GM12878 (cell line): ENCODE measurements around the gene SHROOM2.

ENCODE experiments used
- BCL3 ChIP-seq: IDR thresholded peaks from 2 replicates; pipeline ENCODE4 v1.6.1; 2011; ENCODE audit warnings: borderline replicate concordance, low read depth, mild to moderate bottlenecking, moderate library complexity, low read length; ENCODE audit not compliant: insufficient read depth, poor library complexity, severe bottlenecking
- CREB1 ChIP-seq: IDR thresholded peaks from 2 replicates; pipeline ENCODE4 v1.6.1; 2012; ENCODE audit warnings: low read depth, mild to moderate bottlenecking, inconsistent platforms
- CREM ChIP-seq: IDR thresholded peaks from 2 replicates; pipeline ENCODE4 v1.6.1; 2014; ENCODE audit warnings: antibody characterized with exemption, low read depth
- CTCF ChIP-seq, 3 experiments: IDR thresholded peaks in 2 of 3; conservative IDR thresholded peaks in 1 of 3; 2 replicates each; pipeline ENCODE4 v1.5.1; 2011; ENCODE audit warnings: low read depth in 3 of 3, low read length in 3 of 3, mild to moderate bottlenecking in 3 of 3, control low read depth in 2 of 3, moderate library complexity in 2 of 3, inconsistent platforms in 1 of 3, mixed read lengths in 1 of 3; ENCODE audit not compliant: control insufficient read depth in 2 of 3, insufficient read depth in 1 of 3; ENCODE audit errors: extremely low read depth in 1 of 3
- POLR2A ChIP-seq: IDR thresholded peaks from 2 replicates; pipeline ENCODE4 v1.6.1; 2011; ENCODE audit warnings: low read depth, mild to moderate bottlenecking, low read length
- RAD21 ChIP-seq: IDR thresholded peaks from 2 replicates; pipeline ENCODE4 v1.6.1; 2011; ENCODE audit warnings: mild to moderate bottlenecking, low read depth, low read length, moderate library complexity; ENCODE audit not compliant: insufficient read depth
- SMC3 ChIP-seq: IDR thresholded peaks from 2 replicates; pipeline ENCODE4 v1.6.1; 2011; ENCODE audit warnings: low read length, improper control_type of control experiment, borderline replicate concordance
- USF2 ChIP-seq: IDR thresholded peaks from 2 replicates; pipeline ENCODE4 v1.6.1; 2011; ENCODE audit warnings: low read depth, low read length, improper control_type of control experiment, borderline replicate concordance
- ZBTB33 ChIP-seq: fragments of 450-650 bp; IDR thresholded peaks from 2 replicates; pipeline ENCODE4 v1.6.1; 2017; ENCODE audit warnings: mild to moderate bottlenecking
- ZBTB4 ChIP-seq: fragments of 450-650 bp; formaldehyde crosslinking; IDR thresholded peaks from 2 replicates; pipeline ENCODE4 v1.4.0; 2022; ENCODE audit warnings: mild to moderate bottlenecking, moderate library complexity

- TF ChIP-seq CTCF (IDR thresholded peaks at IDR 0.05 in 2 of 3, conservative IDR thresholded peaks at IDR 0.05 in 1 of 3; ENCODE audit: control insufficient read depth in 2 of 3, extremely low read depth in 1 of 3, insufficient read depth in 1 of 3, low read depth in 3 of 3, low read length in 3 of 3) (no peak), ZBTB4 (CRISPR knock-in tag) (no peak), POLR2A (no peak), ZBTB33 (no peak), SMC3 (no peak), CREB1 (no peak), USF2 (no peak), CREM (no peak), RAD21 (no peak), BCL3 (no peak)
These were observed 109.1 kb downstream of the SHROOM2 start for GRCh38 chrX:9895225-9895912.
